Measurements from ENCODE around the gene PATJ.

PATJ gene

GRCh38 chr1:61983236-61983635, 241.0 kb downstream of the PATJ start:
- no peak for DNase-seq (ENCODE audit: insufficient read length, low spot score)
- TF ChIP-seq CTCF (IDR thresholded peaks at IDR 0.05; ENCODE audit: insufficient read depth, missing control alignments) = no peak
- no peak for FAIRE-seq

GRCh38 chr1:61992257-61992656, 250.0 kb downstream of the PATJ start:
- TF ChIP-seq CTCF (IDR thresholded peaks at IDR 0.05; ENCODE audit: insufficient read depth, missing control alignments) = no peak
- DNase-seq (ENCODE audit: insufficient read length, low spot score) (no peak), FAIRE-seq (no peak)

- TF ChIP-seq CTCF (IDR thresholded peaks at IDR 0.05; ENCODE audit: insufficient read depth, missing control alignments) = no peak
- no peak for DNase-seq (ENCODE audit: insufficient read length, low spot score)
These were observed 251.2 kb downstream of the PATJ start for GRCh38 chr1:61993331-61993961.

GRCh38 chr1:61995641-61996040, 253.4 kb downstream of the PATJ start:
- no peak for TF ChIP-seq CTCF (IDR thresholded peaks at IDR 0.05; ENCODE audit: insufficient read depth, missing control alignments)
- no peak for FAIRE-seq
- DNase-seq (ENCODE audit: insufficient read length, low spot score) = no peak

More at GRCh38 chr1:61993331-61993961, 251.2 kb downstream of the PATJ start:
- FAIRE-seq = no peak

GRCh38 chr1:61997123-61997522, 254.8 kb downstream of the PATJ start:
- DNase-seq (ENCODE audit: insufficient read length, low spot score) (no peak), FAIRE-seq (no peak)
- TF ChIP-seq CTCF (IDR thresholded peaks at IDR 0.05; ENCODE audit: insufficient read depth, missing control alignments) = no peak

GRCh38 chr1:62003777-62004176, 261.5 kb downstream of the PATJ start:
- FAIRE-seq = no peak
- no peak for TF ChIP-seq CTCF (IDR thresholded peaks at IDR 0.05; ENCODE audit: insufficient read depth, missing control alignments)

GRCh38 chr1:62006690-62007089, 264.4 kb downstream of the PATJ start:
- TF ChIP-seq CTCF (IDR thresholded peaks at IDR 0.05; ENCODE audit: insufficient read depth, missing control alignments) = no peak
- DNase-seq (ENCODE audit: insufficient read length, low spot score) = no peak
- FAIRE-seq = no peak

More at GRCh38 chr1:62003777-62004176, 261.5 kb downstream of the PATJ start:
- no peak for DNase-seq (ENCODE audit: insufficient read length, low spot score)
